K562 treated with DMSO at 1 percent for 48 hours (cell line): ENCODE data around the gene PRLH. TPM values are rescaled to one million over a fixed set of nuclear protein-coding genes. Genes with fewer than 3 reads are reported as not detected.

Experiments used
- total RNA-seq: library from RNA; unstranded; fragments of 300-600 nt; gene quantifications from 2 replicates; pipeline ENCODE4 v1.2.3, GENCODE V29; 2022; ENCODE audit warnings: low replicate concordance; ENCODE audit errors: extremely low read depth

The PRLH gene
- total RNA-seq: not detected in 2 replicates

GRCh38 chr2:237566401-237567235 is at the start of gene PRLH:
TSS of gene PRLH (plus strand) at chr2:237566574. CDS start at chr2:237566574, 0 bp downstream.

GRCh38 chr2:237590272-237591140 is 24.1 kb downstream of the PRLH start, which contains the start of gene RAB17:
TSS of gene RAB17 (minus strand) at chr2:237590734. CDS start at chr2:237586154, 4,580 bp downstream.

Other genes with a start within 250 kb of the PRLH start
- gene COL6A3, start 152.4 kb upstream of the PRLH start, total RNA-seq: 39.9 TPM in 1 of 2 replicates, not detected in the other
- not detected in 2 replicates for gene MLPH, start 79.3 kb upstream of the PRLH start, total RNA-seq
- not detected in 2 replicates for gene RAB17, start 24.2 kb downstream of the PRLH start, total RNA-seq
- gene LRRFIP1, start 61.0 kb downstream of the PRLH start, total RNA-seq: not detected in 2 replicates
- not detected in 2 replicates for gene RBM44, start 232.2 kb downstream of the PRLH start, total RNA-seq